Endothelial cell of umbilical vein (primary cell): ENCODE results near the gene IL16. TPM values are rescaled to one million over a fixed set of nuclear protein-coding genes. Genes with fewer than 3 reads are reported as not detected.

Experiments used
- BruUV-seq: library from RNA; stranded (reverse); fragments of 400-500 nt; replicated peaks from 2 replicates; lab custom pipeline; 2021; lab: Mats Ljungman, UMichigan
- CTCF ChIA-PET: fragments of 300-600, 350-600 bp; sonication (Branson Sonifier 250); formaldehyde crosslinking; loops from one replicate; lab custom pipeline; 2021; ENCODE audit warnings: antibody characterized with exemption, inconsistent platforms; lab: Charles Lee
- POLR2A ChIA-PET: fragments of 300-600, 350-600 bp; sonication (Branson Sonifier 250); formaldehyde crosslinking; loops from one replicate; lab custom pipeline; 2021; ENCODE audit warnings: antibody characterized with exemption, inconsistent platforms; lab: Charles Lee
- DNase-seq: peaks from one replicate; pipeline ENCODE4 v3.0.0-alpha.2; 2011; ENCODE audit warnings: low read depth, low spot score
- FAIRE-seq: peaks from 2 replicates; lab custom pipeline; 2011; peaks lifted over from hg19 to GRCh38; lab: Jason Lieb, UNC
- H2AFZ ChIP-seq: 2 replicates; pipeline ENCODE4 v1.6.0; 2012; ENCODE audit warnings: low read depth, low read length, control low read depth, inconsistent platforms
- H3K27ac ChIP-seq: 2 replicates; pipeline ENCODE4 v1.5.1; 2011; ENCODE audit warnings: low read depth, mild to moderate bottlenecking, control low read depth, low read length, moderate library complexity; ENCODE audit not compliant: insufficient read depth
- H3K27me3 ChIP-seq, 2 experiments: 2 replicates each; pipeline versions ENCODE4 v1.6.0 to v1.6.1; 2011; ENCODE audit warnings: low read length in 2 of 2, mixed read lengths in 1 of 2; ENCODE audit not compliant: control insufficient read depth in 2 of 2, insufficient read depth in 2 of 2
- H3K36me3 ChIP-seq, 2 experiments: 2 replicates in 1 of 2; 3 replicates in 1 of 2; pipeline ENCODE4 v1.5.1; 2011; ENCODE audit warnings: low read length in 2 of 2, mild to moderate bottlenecking in 1 of 2, moderate library complexity in 1 of 2; ENCODE audit not compliant: control insufficient read depth in 2 of 2, insufficient read depth in 2 of 2; ENCODE audit errors: extremely low read depth in 1 of 2
- H3K4me1 ChIP-seq: 3 replicates; pipeline ENCODE4 v1.5.1; 2011; ENCODE audit warnings: mild to moderate bottlenecking, low read length; ENCODE audit not compliant: control insufficient read depth, insufficient read depth; ENCODE audit errors: extremely low read depth
- H3K4me2 ChIP-seq: 2 replicates; pipeline ENCODE4 v1.6.1; 2011; ENCODE audit warnings: low read length, control low read depth, mixed read lengths; ENCODE audit not compliant: insufficient read depth
- H3K4me3 ChIP-seq, 3 experiments: fragments of 200-600 bp in 1 of 3; sonication (generic), shearing (Covaris generic) in 1 of 3; replicated peaks in 1 of 3; 2 replicates each; pipeline ENCODE4 v1.5.1; 2011 to 2016; ENCODE audit warnings: control low read depth in 3 of 3, low read length in 3 of 3, mild to moderate bottlenecking in 2 of 3, inconsistent platforms in 1 of 3, low read depth in 1 of 3, moderate library complexity in 1 of 3; ENCODE audit not compliant: insufficient read depth in 1 of 3
- H3K79me2 ChIP-seq: 2 replicates; pipeline ENCODE4 v1.6.0; 2012; ENCODE audit warnings: low read length, inconsistent platforms; ENCODE audit not compliant: control insufficient read depth, insufficient read depth
- H3K9ac ChIP-seq: replicated peaks from 2 replicates; pipeline ENCODE3; 2011; ENCODE audit warnings: low read length, control low read depth; ENCODE audit not compliant: insufficient read depth; ENCODE audit errors: extremely low read depth
- H3K9me1 ChIP-seq: replicated peaks from 3 replicates; pipeline ENCODE4 v1.6.0; 2011; ENCODE audit warnings: mild to moderate bottlenecking, low read length; ENCODE audit not compliant: control insufficient read depth, insufficient read depth; ENCODE audit errors: extremely low read depth
- H3K9me3 ChIP-seq: replicated peaks from 2 replicates; pipeline ENCODE4 v1.5.1; 2012; ENCODE audit warnings: low read length, inconsistent platforms; ENCODE audit not compliant: control insufficient read depth, insufficient read depth
- H4K20me1 ChIP-seq: replicated peaks from 2 replicates; pipeline ENCODE3; 2011; ENCODE audit warnings: mild to moderate bottlenecking, low read length; ENCODE audit not compliant: control insufficient read depth, insufficient read depth; ENCODE audit errors: extremely low read depth
- EZH2 ChIP-seq: IDR thresholded peaks from 2 replicates; pipeline ENCODE4 v1.6.1; 2012; ENCODE audit warnings: borderline replicate concordance, low read depth, mild to moderate bottlenecking, moderate library complexity, low read length, inconsistent platforms; ENCODE audit not compliant: severe bottlenecking
- FOS ChIP-seq: IDR thresholded peaks from 2 replicates; pipeline ENCODE4 v1.6.1; 2011; ENCODE audit warnings: mild to moderate bottlenecking, low read length, moderate library complexity, borderline replicate concordance; ENCODE audit not compliant: insufficient read depth
- GATA2 ChIP-seq: IDR thresholded peaks from 2 replicates; pipeline ENCODE4 v1.7.0; 2011; ENCODE audit warnings: low read depth, mild to moderate bottlenecking, moderate library complexity, mixed read lengths, low read length; ENCODE audit not compliant: insufficient read length, insufficient read depth
- JUN ChIP-seq: IDR thresholded peaks from 2 replicates; pipeline ENCODE4 v1.6.1; 2011; ENCODE audit warnings: borderline replicate concordance, low read depth; ENCODE audit not compliant: insufficient read length, insufficient read depth
- MYC ChIP-seq: IDR thresholded peaks from one replicate; pipeline ENCODE4 v1.6.1; 2011; ENCODE audit warnings: mild to moderate bottlenecking, low read depth, low read length
- dilution Hi-C: fragments of 300-500 bp; cut with MboI; formaldehyde crosslinking; loops from one replicate; pipeline ENCODE4 v1.15.0; 2019; ENCODE audit warnings: low sequenced_read_pairs; ENCODE audit not compliant: extremely low pct_ligation_motif_present
- intact Hi-C: fragments of 100-400 bp; cut with micrococcal nuclease; formaldehyde crosslinking; loops from one replicate; pipeline ENCODE4 v1.10.0; 2022
- polyA plus RNA-seq, 4 experiments: library from polyadenylated mRNA; depleted of rRNA in 3 of 4; stranded (reverse) in 3 of 4; unstranded in 1 of 4; fragments of >200 nt; gene quantifications; 2 replicates each; pipeline versions ENCODE4 v1.2.1 to v1.2.3, GENCODE V29; 2011 to 2012; ENCODE audit warnings: missing spikeins in 1 of 4
- total RNA-seq: library from RNA; stranded (reverse); gene quantifications from 2 replicates; pipeline ENCODE4 v1.2.3, GENCODE V29; 2021
- TF ChIP-seq, protein P1 (sequence below), 2 donors: IDR thresholded peaks; 1 replicate in 1 of 2; 2 replicates in 1 of 2; pipeline ENCODE4 v1.5.1; 2011; ENCODE audit warnings: low read length in 2 of 2, mild to moderate bottlenecking in 2 of 2, moderate library complexity in 2 of 2, control low read depth in 1 of 2, inconsistent platforms in 1 of 2, low read depth in 1 of 2; ENCODE audit not compliant: insufficient read depth in 1 of 2; ENCODE audit errors: extremely low read depth in 1 of 2

Gene IL16
- total and polyA plus RNA-seq, 2 donors (not counting 3 experiments of a cell fraction or from before 2014, with no cell fraction given) = 0.29 to 2.1 TPM

DNA sequence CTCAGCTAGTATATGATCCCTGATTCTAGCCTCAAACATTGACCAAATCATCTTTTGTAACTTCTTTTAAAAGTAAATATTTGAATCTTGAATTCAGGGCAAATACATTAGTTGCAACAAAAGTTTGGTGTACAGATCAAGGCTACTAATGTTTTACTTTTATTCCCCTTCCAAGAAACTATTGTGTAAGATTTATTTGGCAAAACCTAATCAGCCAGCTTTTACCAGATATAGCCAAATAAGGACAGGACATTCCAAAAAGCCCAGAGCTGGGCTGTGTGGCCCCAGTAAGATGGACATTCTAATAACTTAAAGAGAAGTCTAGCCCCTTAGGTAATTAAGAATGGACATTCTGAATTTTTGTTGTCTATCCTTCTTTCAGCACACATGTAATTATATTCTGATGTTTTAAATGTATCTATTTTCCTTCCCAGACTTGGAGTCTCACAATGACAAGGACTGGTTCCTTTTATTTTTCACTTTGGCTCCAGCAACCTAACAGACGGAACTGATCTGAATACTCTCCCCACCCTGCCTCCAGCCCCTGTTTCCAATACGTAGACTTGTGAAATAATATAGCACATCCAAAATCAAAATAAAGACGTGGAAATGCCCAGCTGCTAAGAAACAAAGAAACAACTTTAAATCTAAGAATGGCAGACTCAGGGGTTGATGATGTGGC lies 79.2 kb downstream of the IL16 start:
- FAIRE-seq = no peak
- no peak overlapping the region for H2AFZ ChIP-seq
- BruUV-seq = no TSS peak

More for the DNA sequence above, 79.2 kb downstream of the IL16 start:
- Histone ChIP-seq H3K9ac (no peak overlapping the region), H3K27me3 (peaks cover 6 to 12% of the 10 kb centered on the region in 2 experiments), H3K36me3 (no peaks in the 10 kb centered on the region), H3K9me1 (no peaks in the 10 kb centered on the region), H3K4me2 (no peak overlapping the region), H4K20me1 (no peaks in the 10 kb centered on the region), H3K9me3 (no peaks in the 10 kb centered on the region), H3K4me3 (no peak overlapping the region), H3K79me2 (no peaks in the 10 kb centered on the region), H3K4me1 (no peaks in the 10 kb centered on the region), H3K27ac (no peak overlapping the region)
- TF ChIP-seq MYC = no peak
- no peak for TF ChIP-seq GATA2
- TF ChIP-seq EZH2 = no peak
- TF ChIP-seq, protein P1, sequence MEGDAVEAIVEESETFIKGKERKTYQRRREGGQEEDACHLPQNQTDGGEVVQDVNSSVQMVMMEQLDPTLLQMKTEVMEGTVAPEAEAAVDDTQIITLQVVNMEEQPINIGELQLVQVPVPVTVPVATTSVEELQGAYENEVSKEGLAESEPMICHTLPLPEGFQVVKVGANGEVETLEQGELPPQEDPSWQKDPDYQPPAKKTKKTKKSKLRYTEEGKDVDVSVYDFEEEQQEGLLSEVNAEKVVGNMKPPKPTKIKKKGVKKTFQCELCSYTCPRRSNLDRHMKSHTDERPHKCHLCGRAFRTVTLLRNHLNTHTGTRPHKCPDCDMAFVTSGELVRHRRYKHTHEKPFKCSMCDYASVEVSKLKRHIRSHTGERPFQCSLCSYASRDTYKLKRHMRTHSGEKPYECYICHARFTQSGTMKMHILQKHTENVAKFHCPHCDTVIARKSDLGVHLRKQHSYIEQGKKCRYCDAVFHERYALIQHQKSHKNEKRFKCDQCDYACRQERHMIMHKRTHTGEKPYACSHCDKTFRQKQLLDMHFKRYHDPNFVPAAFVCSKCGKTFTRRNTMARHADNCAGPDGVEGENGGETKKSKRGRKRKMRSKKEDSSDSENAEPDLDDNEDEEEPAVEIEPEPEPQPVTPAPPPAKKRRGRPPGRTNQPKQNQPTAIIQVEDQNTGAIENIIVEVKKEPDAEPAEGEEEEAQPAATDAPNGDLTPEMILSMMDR (IDR thresholded peaks at IDR 0.05; ENCODE audit: extremely low read depth in 1 of 2, insufficient read depth in 1 of 2, low read depth in 1 of 2, low read length in 2 of 2) = no peak
- no peak for TF ChIP-seq JUN
- no peak for TF ChIP-seq FOS
- dilution Hi-C loops = no loop called here
- intact Hi-C loops = loop anchor here (1.0 to 10.0 kb wide), 5 partner anchors 60 to 769 kb away; partner anchors contain the start of gene MEX3B
- CTCF ChIA-PET = interaction anchor here (0.6 to 5.5 kb wide), 31 partner anchors 8 to 665 kb away, joined by 3 to 142 read pairs (median 5); partner anchors contain the start of gene STARD5
- no peak for DNase-seq
- POLR2A ChIA-PET = no interaction called here
